ENCODE data around the gene PCDH15. TPM values are rescaled to one million over a fixed set of nuclear protein-coding genes. Genes with fewer than 3 reads are reported as not detected.

Gene PCDH15
- total RNA-seq, 1 experiment from 2014 or later: not detected

GRCh38 chr10:54503863-54504262 is 297.2 kb downstream of the PCDH15 start:
- Mint-ChIP-seq H3K9me3 (ENCODE audit: low read depth, unreplicated experiment) (no peaks in the 10 kb centered on the region), H3K27ac (ENCODE audit: unreplicated experiment) (no peak overlapping the region), H3K27me3 (ENCODE audit: unreplicated experiment) (no peaks in the 10 kb centered on the region), H3K4me1 (ENCODE audit: low read depth, unreplicated experiment) (no peaks in the 10 kb centered on the region), H3K4me3 (ENCODE audit: low read depth, unreplicated experiment) (no peak overlapping the region), H3K36me3 (ENCODE audit: insufficient read depth, unreplicated experiment) (no peaks in the 10 kb centered on the region)
- no TSS peak for BruUV-seq (replicated peaks)
- TF ChIP-seq, protein P1, sequence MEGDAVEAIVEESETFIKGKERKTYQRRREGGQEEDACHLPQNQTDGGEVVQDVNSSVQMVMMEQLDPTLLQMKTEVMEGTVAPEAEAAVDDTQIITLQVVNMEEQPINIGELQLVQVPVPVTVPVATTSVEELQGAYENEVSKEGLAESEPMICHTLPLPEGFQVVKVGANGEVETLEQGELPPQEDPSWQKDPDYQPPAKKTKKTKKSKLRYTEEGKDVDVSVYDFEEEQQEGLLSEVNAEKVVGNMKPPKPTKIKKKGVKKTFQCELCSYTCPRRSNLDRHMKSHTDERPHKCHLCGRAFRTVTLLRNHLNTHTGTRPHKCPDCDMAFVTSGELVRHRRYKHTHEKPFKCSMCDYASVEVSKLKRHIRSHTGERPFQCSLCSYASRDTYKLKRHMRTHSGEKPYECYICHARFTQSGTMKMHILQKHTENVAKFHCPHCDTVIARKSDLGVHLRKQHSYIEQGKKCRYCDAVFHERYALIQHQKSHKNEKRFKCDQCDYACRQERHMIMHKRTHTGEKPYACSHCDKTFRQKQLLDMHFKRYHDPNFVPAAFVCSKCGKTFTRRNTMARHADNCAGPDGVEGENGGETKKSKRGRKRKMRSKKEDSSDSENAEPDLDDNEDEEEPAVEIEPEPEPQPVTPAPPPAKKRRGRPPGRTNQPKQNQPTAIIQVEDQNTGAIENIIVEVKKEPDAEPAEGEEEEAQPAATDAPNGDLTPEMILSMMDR (IDR thresholded peaks at IDR 0.05; ENCODE audit: unreplicated experiment): no peak
- CTCF ChIA-PET: no interaction called here
- intact Hi-C loops (cut with micrococcal nuclease; ENCODE audit: unreplicated experiment): no loop called here
- no peak for DNase-seq

GRCh38 chr10:54501929-54502328 is 299.1 kb downstream of the PCDH15 start:
- no peaks in the 10 kb centered on the region for H3K4me1 Mint-ChIP-seq (ENCODE audit: low read depth, unreplicated experiment)
- no peaks in the 10 kb centered on the region for H3K36me3 Mint-ChIP-seq (ENCODE audit: insufficient read depth, unreplicated experiment)
- H3K4me3 Mint-ChIP-seq (ENCODE audit: low read depth, unreplicated experiment): no peak overlapping the region
- no peak overlapping the region for H3K27ac Mint-ChIP-seq (ENCODE audit: unreplicated experiment)
- DNase-seq: no peak
- no peaks in the 10 kb centered on the region for H3K27me3 Mint-ChIP-seq (ENCODE audit: unreplicated experiment)
- CTCF ChIA-PET: interaction anchor here (0.5 kb wide), 1 partner anchor 161 kb away, joined by 4 read pairs; no protein-coding TSS in a partner anchor
- H3K9me3 Mint-ChIP-seq (ENCODE audit: low read depth, unreplicated experiment): peaks cover 2% of the 10 kb centered on the region
- BruUV-seq (replicated peaks): no TSS peak
- TF ChIP-seq, protein P1 (IDR thresholded peaks at IDR 0.05; ENCODE audit: unreplicated experiment): no peak
- intact Hi-C loops (cut with micrococcal nuclease; ENCODE audit: unreplicated experiment): no loop called here

GRCh38 chr10:54496852-54497251 is 304.2 kb downstream of the PCDH15 start:
- Mint-ChIP-seq H3K9me3 (ENCODE audit: low read depth, unreplicated experiment) (peaks cover 2% of the 10 kb centered on the region), H3K4me3 (ENCODE audit: low read depth, unreplicated experiment) (no peak overlapping the region), H3K27ac (ENCODE audit: unreplicated experiment) (no peak overlapping the region), H3K4me1 (ENCODE audit: low read depth, unreplicated experiment) (no peaks in the 10 kb centered on the region), H3K27me3 (ENCODE audit: unreplicated experiment) (no peaks in the 10 kb centered on the region), H3K36me3 (ENCODE audit: insufficient read depth, unreplicated experiment) (no peaks in the 10 kb centered on the region)
- TF ChIP-seq, protein P1 (IDR thresholded peaks at IDR 0.05; ENCODE audit: unreplicated experiment): no peak
- DNase-seq: no peak
- CTCF ChIA-PET: no interaction called here
- no TSS peak for BruUV-seq (replicated peaks)
- intact Hi-C loops (cut with micrococcal nuclease; ENCODE audit: unreplicated experiment): no loop called here

DNA sequence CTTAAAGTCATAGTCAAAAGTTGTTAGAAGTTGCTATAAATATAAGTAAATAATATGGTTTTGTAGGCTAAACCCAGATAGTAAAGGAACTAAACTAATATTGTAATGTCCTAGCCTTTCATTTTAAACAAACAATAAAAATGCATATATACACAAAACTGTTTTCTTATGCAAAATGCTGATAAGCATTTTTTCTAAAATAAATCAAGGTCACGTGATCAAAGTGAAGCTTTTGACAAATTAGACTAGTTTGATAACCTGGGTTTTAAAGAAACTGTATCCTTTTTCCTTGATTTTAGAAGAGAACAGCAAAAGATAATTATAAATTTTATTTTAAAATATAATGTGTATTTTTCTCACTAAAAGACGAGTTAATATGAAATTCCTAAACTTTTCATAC is 313.3 kb downstream of the PCDH15 start:
- no peak overlapping the region for H3K27ac Mint-ChIP-seq (ENCODE audit: unreplicated experiment)
- no peaks in the 10 kb centered on the region for H3K9me3 Mint-ChIP-seq (ENCODE audit: low read depth, unreplicated experiment)
- TF ChIP-seq, protein P1 (IDR thresholded peaks at IDR 0.05; ENCODE audit: unreplicated experiment): no peak
- BruUV-seq (replicated peaks): no TSS peak
- no peaks in the 10 kb centered on the region for H3K27me3 Mint-ChIP-seq (ENCODE audit: unreplicated experiment)
- DNase-seq: no peak
- no peak overlapping the region for H3K4me3 Mint-ChIP-seq (ENCODE audit: low read depth, unreplicated experiment)
- intact Hi-C loops (cut with micrococcal nuclease; ENCODE audit: unreplicated experiment): no loop called here
- no peaks in the 10 kb centered on the region for H3K4me1 Mint-ChIP-seq (ENCODE audit: low read depth, unreplicated experiment)
- H3K36me3 Mint-ChIP-seq (ENCODE audit: insufficient read depth, unreplicated experiment): no peaks in the 10 kb centered on the region
- CTCF ChIA-PET: no interaction called here

Measured in Calu3 (cell line).